PC-9 (cell line): ENCODE data around the gene ZDHHC20. TPM values are rescaled to one million over a fixed set of nuclear protein-coding genes. Genes with fewer than 3 reads are reported as not detected.

Experiments
- BruUV-seq: library from RNA; stranded (reverse); fragments of 400-500 nt; replicated peaks from 2 replicates; lab custom pipeline; 2021; lab: Mats Ljungman, UMichigan
- CTCF ChIA-PET: fragments of 300-600 bp; sonication (Branson Sonifier 250); formaldehyde crosslinking; loops from one replicate; lab custom pipeline; 2022; ENCODE audit warnings: antibody characterized with exemption; lab: Charles Lee
- POLR2A ChIA-PET: fragments of 300-600 bp; sonication (Branson Sonifier 250); formaldehyde crosslinking; loops from one replicate; lab custom pipeline; 2022; ENCODE audit warnings: antibody characterized with exemption; ENCODE audit not compliant: unreplicated experiment; lab: Charles Lee
- DNase-seq, 2 experiments: peaks; one replicate each; pipeline versions ENCODE4 v3.0.0 to v3.0.0-alpha.2; 2015 to 2022; ENCODE audit warnings: mixed read lengths in 1 of 2
- H2AFZ ChIP-seq: fragments of 200-600 bp; sonication (generic); 2 replicates; pipeline ENCODE4 v1.8.1; 2017; ENCODE audit warnings: antibody characterized with exemption
- H3F3A ChIP-seq: fragments of 200-600 bp; sonication (generic); 2 replicates; pipeline ENCODE4 v1.8.1; 2017; ENCODE audit warnings: antibody characterized with exemption, mild to moderate bottlenecking, low read depth; ENCODE audit not compliant: insufficient read depth
- H3K27ac ChIP-seq: fragments of 200-600 bp; sonication (generic); 2 replicates; pipeline ENCODE4 v1.6.1; 2016; ENCODE audit warnings: mixed run types
- H3K27me3 ChIP-seq: fragments of 200-600 bp; sonication (generic); 2 replicates; pipeline ENCODE4 v1.6.1; 2016; ENCODE audit warnings: low read depth, mixed run types; ENCODE audit not compliant: insufficient read depth
- H3K36me3 ChIP-seq: fragments of 200-600 bp; sonication (generic); 2 replicates; pipeline ENCODE4 v1.6.1; 2016; ENCODE audit warnings: low read depth, mixed run types
- H3K4me1 ChIP-seq: fragments of 200-600 bp; sonication (generic); replicated peaks from 2 replicates; pipeline ENCODE4 v1.6.1; 2016; ENCODE audit warnings: mixed run types; ENCODE audit not compliant: insufficient read depth
- H3K4me2 ChIP-seq: fragments of 200-600 bp; sonication (generic); 2 replicates; pipeline ENCODE4 v1.6.1; 2017; ENCODE audit warnings: mixed run types
- H3K4me3 ChIP-seq: fragments of 200-600 bp; sonication (generic); 2 replicates; pipeline ENCODE4 v1.6.1; 2016; ENCODE audit warnings: mixed run types
- H3K79me2 ChIP-seq: fragments of 200-600 bp; sonication (generic); 2 replicates; pipeline ENCODE4 v1.6.1; 2017; ENCODE audit warnings: low read depth, mixed run types
- H3K9me2 ChIP-seq: fragments of 200-600 bp; sonication (generic); 2 replicates; pipeline ENCODE4 v1.8.1; 2017; ENCODE audit warnings: mild to moderate bottlenecking; ENCODE audit not compliant: insufficient read depth
- H3K9me3 ChIP-seq: fragments of 200-600 bp; sonication (generic); 2 replicates; pipeline ENCODE4 v1.8.1; 2016; ENCODE audit warnings: low read depth; ENCODE audit not compliant: insufficient read depth
- H4K20me1 ChIP-seq: fragments of 200-600 bp; sonication (generic); 2 replicates; pipeline ENCODE4 v1.8.1; 2017; ENCODE audit not compliant: insufficient read depth
- EZH2 ChIP-seq: fragments of 200-600 bp; sonication (generic); IDR thresholded peaks from 2 replicates; pipeline ENCODE4 v1.8.0; 2017; ENCODE audit warnings: antibody characterized with exemption, low read depth
- intact Hi-C: fragments of 100-400 bp; cut with micrococcal nuclease; formaldehyde crosslinking; loops from one replicate; pipeline ENCODE4 v1.10.0; 2022; ENCODE audit not compliant: unreplicated experiment
- total RNA-seq: library from RNA; stranded (reverse); gene quantifications from 2 replicates; pipeline ENCODE4 v1.2.3, GENCODE V29; 2021
- TF ChIP-seq, protein P1 (sequence below): fragments of 200-600 bp; sonication (generic); conservative IDR thresholded peaks from 2 replicates; pipeline ENCODE4 v1.6.1; 2017; ENCODE audit warnings: mixed run types, antibody characterized with exemption, mild to moderate bottlenecking, moderate library complexity

Gene ZDHHC20
- total RNA-seq, 1 experiment from 2014 or later, result 47.5 TPM

- Histone ChIP-seq H2AFZ (no peak overlapping the region), H3K4me3 (no peak overlapping the region), H3F3A (no peaks in the 10 kb centered on the region), H4K20me1 (no peaks in the 10 kb centered on the region), H3K4me1 (no peaks in the 10 kb centered on the region), H3K9me3 (no peaks in the 10 kb centered on the region), H3K4me2 (no peak overlapping the region), H3K27ac (no peak overlapping the region), H3K9me2 (no peaks in the 10 kb centered on the region), H3K79me2 (no peaks in the 10 kb centered on the region), H3K27me3 (no peaks in the 10 kb centered on the region), H3K36me3 (no peaks in the 10 kb centered on the region)
- DNase-seq, result no peak
- POLR2A ChIA-PET, result no interaction called here
- CTCF ChIA-PET, result no interaction called here
- intact Hi-C loops, result loop anchor here (2.0 kb wide), 1 partner anchor 22 kb away; no protein-coding TSS in a partner anchor
- TF ChIP-seq, protein P1, sequence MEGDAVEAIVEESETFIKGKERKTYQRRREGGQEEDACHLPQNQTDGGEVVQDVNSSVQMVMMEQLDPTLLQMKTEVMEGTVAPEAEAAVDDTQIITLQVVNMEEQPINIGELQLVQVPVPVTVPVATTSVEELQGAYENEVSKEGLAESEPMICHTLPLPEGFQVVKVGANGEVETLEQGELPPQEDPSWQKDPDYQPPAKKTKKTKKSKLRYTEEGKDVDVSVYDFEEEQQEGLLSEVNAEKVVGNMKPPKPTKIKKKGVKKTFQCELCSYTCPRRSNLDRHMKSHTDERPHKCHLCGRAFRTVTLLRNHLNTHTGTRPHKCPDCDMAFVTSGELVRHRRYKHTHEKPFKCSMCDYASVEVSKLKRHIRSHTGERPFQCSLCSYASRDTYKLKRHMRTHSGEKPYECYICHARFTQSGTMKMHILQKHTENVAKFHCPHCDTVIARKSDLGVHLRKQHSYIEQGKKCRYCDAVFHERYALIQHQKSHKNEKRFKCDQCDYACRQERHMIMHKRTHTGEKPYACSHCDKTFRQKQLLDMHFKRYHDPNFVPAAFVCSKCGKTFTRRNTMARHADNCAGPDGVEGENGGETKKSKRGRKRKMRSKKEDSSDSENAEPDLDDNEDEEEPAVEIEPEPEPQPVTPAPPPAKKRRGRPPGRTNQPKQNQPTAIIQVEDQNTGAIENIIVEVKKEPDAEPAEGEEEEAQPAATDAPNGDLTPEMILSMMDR, result no peak
- no peak for TF ChIP-seq EZH2
- no TSS peak for BruUV-seq
Measured at GRCh38 chr13:21338639-21339278, 120.3 kb downstream of the ZDHHC20 start.

GRCh38 chr13:21338156-21338555 lies 120.9 kb downstream of the ZDHHC20 start:
- intact Hi-C loops, result loop anchor here (2.0 kb wide), 1 partner anchor 23 kb away; no protein-coding TSS in a partner anchor
- H3K4me2 ChIP-seq, result no peak overlapping the region
- no peaks in the 10 kb centered on the region for H3K9me3 ChIP-seq
- no peaks in the 10 kb centered on the region for H3F3A ChIP-seq
- H3K4me3 ChIP-seq, result no peak overlapping the region
- CTCF ChIA-PET, result no interaction called here
- H3K27me3 ChIP-seq, result no peaks in the 10 kb centered on the region
- no peak overlapping the region for H2AFZ ChIP-seq
- no peak overlapping the region for H3K27ac ChIP-seq
- no peak for DNase-seq
- H3K79me2 ChIP-seq, result no peaks in the 10 kb centered on the region
- no peaks in the 10 kb centered on the region for H4K20me1 ChIP-seq
- TF ChIP-seq, protein P1, result no peak
- TF ChIP-seq EZH2, result no peak
- BruUV-seq, result no TSS peak
- no peaks in the 10 kb centered on the region for H3K36me3 ChIP-seq
- no peaks in the 10 kb centered on the region for H3K4me1 ChIP-seq
- H3K9me2 ChIP-seq, result no peaks in the 10 kb centered on the region
- POLR2A ChIA-PET, result no interaction called here

GRCh38 chr13:21336609-21337349 lies 122.3 kb downstream of the ZDHHC20 start:
- no peak overlapping the region for H3K27ac ChIP-seq
- H4K20me1 ChIP-seq, result no peaks in the 10 kb centered on the region
- H3K9me3 ChIP-seq, result no peaks in the 10 kb centered on the region
- H3K27me3 ChIP-seq, result no peaks in the 10 kb centered on the region
- H2AFZ ChIP-seq, result no peak overlapping the region
- H3K4me2 ChIP-seq, result no peak overlapping the region
- no peaks in the 10 kb centered on the region for H3K4me1 ChIP-seq
- no peak for DNase-seq
- H3F3A ChIP-seq, result no peaks in the 10 kb centered on the region
- no peaks in the 10 kb centered on the region for H3K9me2 ChIP-seq
- ChIA-PET POLR2A (interaction anchor here (0.6 kb wide), 1 partner anchor 393 kb away, joined by 3 read pairs; no protein-coding TSS in a partner anchor), CTCF (no interaction called here)
- BruUV-seq, result no TSS peak
- intact Hi-C loops, result no loop called here
- H3K79me2 ChIP-seq, result no peaks in the 10 kb centered on the region
- no peaks in the 10 kb centered on the region for H3K36me3 ChIP-seq
- TF ChIP-seq EZH2, result no peak
- TF ChIP-seq, protein P1, result no peak
- no peak overlapping the region for H3K4me3 ChIP-seq
